CD4-positive, alpha-beta T cell treated with Interleukin-17A for 1 hour (primary cell): ENCODE results near the gene S100P.
A peak's percentile ranks its signal among the peaks of the same experiment; 100 is the strongest.
"Not testable (repeated sequence)": the region's sequence is repeated elsewhere in the genome, so short reads cannot be mapped to it uniquely, and the experiment has no call there.

ENCODE experiments used
- DNase-seq: peaks from one replicate; pipeline ENCODE4 v3.0.0-alpha.2; 2020

S100P gene

GRCh38 chr4:6693231-6694176, at the start of gene S100P:
S100P (plus strand) TSS chr4:6693878; CDS start chr4:6693933, 55 bp downstream.
- DNase-seq, result no peak

GRCh38 chr4:6644792-6645530, 48.7 kb upstream of the S100P start:
- DNase-seq, result no peak

- no peak for DNase-seq
These were observed 46.5 kb upstream of the S100P start for GRCh38 chr4:6647169-6647568.

- no peak for DNase-seq
These were observed 46.0 kb upstream of the S100P start for GRCh38 chr4:6647582-6648230.

GRCh38 chr4:6649216-6649615, 44.5 kb upstream of the S100P start:
- no peak for DNase-seq

GRCh38 chr4:6654211-6654610, 39.5 kb upstream of the S100P start:
- not testable (repeated sequence) for DNase-seq

- not testable (repeated sequence) for DNase-seq
These were observed 38.4 kb upstream of the S100P start for GRCh38 chr4:6655291-6655690.

GRCh38 chr4:6655924-6656323, 37.8 kb upstream of the S100P start:
- DNase-seq, result no peak

- no peak for DNase-seq
These were observed 36.2 kb upstream of the S100P start for GRCh38 chr4:6657242-6658208.

GRCh38 chr4:6658209-6658595, 35.5 kb upstream of the S100P start:
- DNase-seq, result no peak

- DNase-seq, result peak; percentile 64
These were observed 35.0 kb upstream of the S100P start for GRCh38 chr4:6658597-6659075.

- DNase-seq, result no peak
These were observed 33.8 kb upstream of the S100P start for GRCh38 chr4:6659897-6660296.

GRCh38 chr4:6660430-6660829, 33.2 kb upstream of the S100P start:
- DNase-seq, result no peak

- no peak for DNase-seq
These were observed 31.1 kb upstream of the S100P start for GRCh38 chr4:6662591-6662990.

GRCh38 chr4:6663596-6664393, 29.9 kb upstream of the S100P start:
- no peak for DNase-seq

GRCh38 chr4:6665320-6665654, 28.4 kb upstream of the S100P start:
- DNase-seq, result no peak

GRCh38 chr4:6668391-6668790, 25.3 kb upstream of the S100P start:
- DNase-seq, result no peak

GRCh38 chr4:6671648-6672047, 22.0 kb upstream of the S100P start:
- DNase-seq, result no peak

GRCh38 chr4:6672131-6672530, 21.5 kb upstream of the S100P start:
- DNase-seq, result no peak

GRCh38 chr4:6672541-6673190, 21.0 kb upstream of the S100P start:
- DNase-seq, result not testable (repeated sequence)

- peak; percentile 79 for DNase-seq
These were observed 20.5 kb upstream of the S100P start for GRCh38 chr4:6673191-6673659.
